BJ (cell line): ENCODE measurements around the gene DDX5. TPM values are rescaled to one million over a fixed set of nuclear protein-coding genes. Genes with fewer than 3 reads are reported as not detected.
"Not testable (repeated sequence)": the region's sequence is repeated elsewhere in the genome, so short reads cannot be mapped to it uniquely, and the experiment has no call there.

Experiments used
- CTCF ChIA-PET: fragments of 350-600 bp; formaldehyde crosslinking; extraction: SDS; loops from one replicate; lab custom pipeline; 2021; ENCODE audit warnings: antibody characterized with exemption, inconsistent platforms; lab: Yijun Ruan, JAX
- POLR2A ChIA-PET: fragments of 300-600 bp; sonication (Branson Sonifier 250); formaldehyde crosslinking; extraction: SDS; loops from one replicate; lab custom pipeline; 2021; ENCODE audit warnings: antibody characterized with exemption; lab: Charles Lee
- DNase-seq: peaks from one replicate; pipeline ENCODE4 v3.0.0-alpha.2; 2011; ENCODE audit warnings: low read depth
- H3K27me3 ChIP-seq: 2 replicates; pipeline ENCODE4 v1.6.0; 2011; ENCODE audit warnings: low read length; ENCODE audit not compliant: control insufficient read depth, insufficient read depth
- H3K36me3 ChIP-seq: 2 replicates; pipeline ENCODE4 v1.5.1; 2011; ENCODE audit warnings: low read length; ENCODE audit not compliant: control insufficient read depth, insufficient read depth
- H3K4me3 ChIP-seq: 2 replicates; pipeline ENCODE4 v1.5.1; 2011; ENCODE audit warnings: low read depth, mild to moderate bottlenecking, control low read depth, low read length
- polyA plus RNA-seq: library from polyadenylated mRNA; depleted of rRNA; stranded (reverse); fragments of >200 nt; gene quantifications from 2 replicates; pipeline ENCODE4 v1.2.3, GENCODE V29; 2011
- TF ChIP-seq, protein P1 (sequence below): IDR thresholded peaks from 2 replicates; pipeline ENCODE4 v1.5.1; 2011; ENCODE audit warnings: low read depth, mild to moderate bottlenecking, control low read depth, inconsistent platforms, low read length, moderate library complexity; ENCODE audit not compliant: insufficient read depth

Gene DDX5
- polyA plus RNA-seq, 1 experiment = 850 TPM

DNA sequence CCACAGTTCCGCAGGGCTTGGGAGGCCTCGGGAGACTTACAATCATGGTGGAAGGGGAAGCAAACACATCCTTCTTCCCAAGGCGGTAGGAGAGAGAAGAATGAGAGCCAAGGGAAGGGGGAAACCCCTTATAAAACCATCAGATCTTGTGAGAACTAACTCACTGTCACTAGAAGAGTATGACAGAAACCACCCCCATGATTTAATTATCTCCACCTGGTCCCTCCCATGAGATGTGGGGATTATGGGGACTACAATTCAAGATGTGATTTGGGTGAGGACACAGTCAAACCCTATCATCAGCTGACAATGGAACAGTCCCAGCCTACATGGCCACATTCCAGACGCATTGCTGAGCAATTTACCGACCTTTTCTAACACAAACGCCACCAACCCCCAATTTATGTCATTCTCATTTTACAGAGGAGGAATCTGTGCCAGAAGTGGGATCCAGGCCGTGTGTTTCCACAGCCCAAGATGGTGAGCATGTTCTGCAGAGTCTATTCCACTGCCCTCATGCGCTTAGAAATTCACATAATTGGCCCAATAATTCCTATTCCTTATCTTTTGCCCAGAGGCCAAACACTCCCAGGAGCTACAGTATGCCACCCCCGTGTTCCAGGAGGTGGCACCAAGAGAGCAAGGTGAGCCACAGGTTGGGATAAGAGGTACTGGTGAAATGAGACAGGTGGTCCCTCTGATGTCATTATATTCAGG is 39.9 kb downstream of the DDX5 start:
- no peaks in the 10 kb centered on the region; the same call in 1 of the 2 replicates for H3K27me3 ChIP-seq
- TF ChIP-seq, protein P1, sequence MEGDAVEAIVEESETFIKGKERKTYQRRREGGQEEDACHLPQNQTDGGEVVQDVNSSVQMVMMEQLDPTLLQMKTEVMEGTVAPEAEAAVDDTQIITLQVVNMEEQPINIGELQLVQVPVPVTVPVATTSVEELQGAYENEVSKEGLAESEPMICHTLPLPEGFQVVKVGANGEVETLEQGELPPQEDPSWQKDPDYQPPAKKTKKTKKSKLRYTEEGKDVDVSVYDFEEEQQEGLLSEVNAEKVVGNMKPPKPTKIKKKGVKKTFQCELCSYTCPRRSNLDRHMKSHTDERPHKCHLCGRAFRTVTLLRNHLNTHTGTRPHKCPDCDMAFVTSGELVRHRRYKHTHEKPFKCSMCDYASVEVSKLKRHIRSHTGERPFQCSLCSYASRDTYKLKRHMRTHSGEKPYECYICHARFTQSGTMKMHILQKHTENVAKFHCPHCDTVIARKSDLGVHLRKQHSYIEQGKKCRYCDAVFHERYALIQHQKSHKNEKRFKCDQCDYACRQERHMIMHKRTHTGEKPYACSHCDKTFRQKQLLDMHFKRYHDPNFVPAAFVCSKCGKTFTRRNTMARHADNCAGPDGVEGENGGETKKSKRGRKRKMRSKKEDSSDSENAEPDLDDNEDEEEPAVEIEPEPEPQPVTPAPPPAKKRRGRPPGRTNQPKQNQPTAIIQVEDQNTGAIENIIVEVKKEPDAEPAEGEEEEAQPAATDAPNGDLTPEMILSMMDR = no peak
- ChIA-PET POLR2A (no interaction called here), CTCF (interaction anchor here (1.0 to 1.1 kb wide), 2 partner anchors 25 to 46 kb away, joined by 4 read pairs; no protein-coding TSS in a partner anchor)
- H3K36me3 ChIP-seq = no peaks in the 10 kb centered on the region
- H3K4me3 ChIP-seq = no peak overlapping the region
- DNase-seq = no peak

DNA sequence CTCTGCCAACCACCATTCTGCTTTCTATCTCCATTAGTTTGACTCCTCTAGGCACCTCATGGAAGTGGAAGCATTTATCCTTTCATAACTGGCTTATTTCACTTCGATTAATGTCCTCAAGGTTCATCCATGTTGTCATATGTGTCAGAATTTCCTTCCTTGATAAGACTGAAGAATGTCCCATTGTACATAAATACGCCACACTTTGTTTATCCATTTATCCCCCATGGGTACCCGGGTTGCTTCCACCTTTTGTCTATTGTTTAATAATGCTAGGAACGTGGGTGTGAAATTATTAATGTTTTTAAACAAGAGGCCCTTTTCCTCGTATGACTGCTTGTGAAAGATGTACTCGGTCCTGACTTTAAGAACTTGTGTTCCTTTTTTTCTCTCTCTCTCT is 44.3 kb downstream of the DDX5 start:
- Histone ChIP-seq H3K27me3 (no peaks in the 10 kb centered on the region; the same call in 1 of the 2 replicates), H3K36me3 (no peaks in the 10 kb centered on the region), H3K4me3 (no peak overlapping the region)
- no peak for DNase-seq
- TF ChIP-seq, protein P1 = no peak
- POLR2A ChIA-PET = no interaction called here
- CTCF ChIA-PET = interaction anchor here (1.0 kb wide), 1 partner anchor 30 kb away, joined by 3 read pairs; no protein-coding TSS in a partner anchor

DNA sequence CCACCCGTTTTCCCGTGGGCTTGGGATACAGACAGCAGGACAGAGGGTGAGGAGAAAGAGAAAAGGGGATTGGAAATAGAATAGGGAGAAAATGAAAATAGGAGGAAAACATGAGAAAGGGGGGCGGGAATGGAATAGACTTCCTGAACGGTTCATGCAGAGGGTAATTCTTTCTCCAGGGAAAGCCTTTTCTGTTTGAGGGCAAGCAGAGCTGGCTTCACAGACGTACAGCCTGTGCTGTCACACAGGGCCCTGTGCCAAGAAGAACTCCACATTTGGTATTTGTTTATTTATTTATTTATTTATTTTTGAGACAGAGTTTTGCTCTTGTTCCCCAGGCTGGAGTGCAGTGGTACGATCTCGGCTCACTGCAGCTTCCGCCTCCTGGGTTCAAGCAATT is 45.1 kb downstream of the DDX5 start:
- Histone ChIP-seq H3K4me3 (no peak overlapping the region), H3K27me3 (no peaks in the 10 kb centered on the region; the same call in 1 of the 2 replicates), H3K36me3 (no peaks in the 10 kb centered on the region)
- POLR2A ChIA-PET = no interaction called here
- CTCF ChIA-PET = interaction anchor here (0.6 to 1.0 kb wide), 2 partner anchors 29 to 180 kb away, joined by 3 read pairs; no protein-coding TSS in a partner anchor
- no peak for DNase-seq
- TF ChIP-seq, protein P1 = no peak

DNA sequence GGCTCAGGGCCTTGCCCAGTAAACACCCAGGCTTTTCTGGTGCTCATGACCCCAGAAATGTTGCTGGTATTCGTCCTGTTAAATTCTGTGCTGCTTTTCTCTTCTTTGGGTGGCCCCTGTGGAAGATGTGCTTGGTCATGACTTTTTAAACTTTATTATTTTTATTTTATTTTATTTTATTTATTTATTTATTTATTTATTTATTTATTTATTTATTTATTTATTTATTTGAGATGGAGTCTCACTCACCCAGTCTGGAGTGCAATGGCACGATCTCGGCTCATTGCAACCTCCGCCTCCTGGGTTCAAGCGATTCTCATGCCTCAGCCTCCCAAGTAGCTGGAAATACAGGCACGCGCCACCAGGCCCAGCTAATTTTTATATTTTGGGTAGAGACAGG is 46.3 kb downstream of the DDX5 start:
- not testable (repeated sequence) for H3K36me3 ChIP-seq, H3K27me3 ChIP-seq, H3K4me3 ChIP-seq, DNase-seq
- ChIA-PET CTCF (interaction anchor here (1.0 to 1.3 kb wide), 2 partner anchors 30 to 39 kb away, joined by 3 to 4 read pairs; no protein-coding TSS in a partner anchor), POLR2A (interaction anchor here (0.5 kb wide), 1 partner anchor 47 kb away, joined by 9 read pairs; the partner anchor contains the start of gene CEP95)

DNA sequence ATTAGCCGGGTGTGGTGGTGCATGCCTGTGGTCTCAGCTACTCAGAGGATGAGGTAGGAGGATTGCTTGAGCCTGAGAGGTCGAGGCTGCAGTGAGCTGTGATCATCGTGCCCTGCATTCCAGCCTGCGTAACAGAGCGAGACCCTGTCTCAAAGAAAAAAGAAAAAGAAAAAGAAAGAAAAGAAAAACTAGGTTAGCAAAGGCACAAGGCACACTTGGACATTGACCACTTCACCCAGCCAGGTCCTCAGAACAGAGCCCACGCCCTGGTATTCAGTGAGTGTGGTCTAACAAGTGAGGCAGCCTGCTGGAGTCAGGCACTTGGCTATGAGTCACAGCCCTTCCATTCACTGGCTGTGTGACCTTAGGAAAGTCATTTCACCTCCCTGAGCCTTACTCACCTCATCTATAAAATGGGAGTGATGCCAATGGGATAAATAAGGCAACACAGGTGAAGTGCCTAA is 46.8 kb downstream of the DDX5 start:
- no peaks in the 10 kb centered on the region; the same call in 1 of the 2 replicates for H3K27me3 ChIP-seq
- TF ChIP-seq, protein P1 = no peak
- ChIA-PET POLR2A (interaction anchor here (0.5 kb wide), 1 partner anchor 47 kb away, joined by 9 read pairs; the partner anchor contains the start of gene CEP95), CTCF (interaction anchor here (0.6 to 1.3 kb wide), 2 partner anchors 11 to 31 kb away, joined by 3 to 4 read pairs; no protein-coding TSS in a partner anchor)
- no peaks in the 10 kb centered on the region for H3K36me3 ChIP-seq
- H3K4me3 ChIP-seq = no peak overlapping the region
- DNase-seq = peak; percentile 17
